IMR-90 (cell line): Measurements from ENCODE around the gene ARHGAP15. TPM values are rescaled to one million over a fixed set of nuclear protein-coding genes. Genes with fewer than 3 reads are reported as not detected.

Experiments used
- ATAC-seq: fragments of 200-7000 bp; cut with Tn5 transposase; 2 replicates; pipeline ENCODE4 v1.9.1; 2020; ENCODE audit warnings: low read depth, mild to moderate bottlenecking, moderate library complexity
- BruUV-seq: library from RNA; stranded (reverse); fragments of 400-500 nt; replicated peaks from 2 replicates; lab custom pipeline; 2021; lab: Mats Ljungman, UMichigan
- CTCF ChIA-PET: fragments of 300-600 bp; formaldehyde crosslinking; extraction: SDS; loops from one replicate; lab custom pipeline; 2021; ENCODE audit warnings: antibody characterized with exemption; lab: Yijun Ruan, JAX
- POLR2A ChIA-PET: fragments of 300-600 bp; sonication (Branson Sonifier 250); formaldehyde crosslinking; loops from one replicate; lab custom pipeline; 2022; ENCODE audit warnings: antibody characterized with exemption; ENCODE audit not compliant: unreplicated experiment; lab: Charles Lee
- DNase-seq: peaks from one replicate; pipeline ENCODE4 v3.0.0; 2013
- H2AFZ ChIP-seq: replicated peaks from 2 replicates; pipeline ENCODE3; 2013; ENCODE audit warnings: low read length, mild to moderate bottlenecking; ENCODE audit not compliant: poor library complexity
- H2AK5ac ChIP-seq: 2 replicates; pipeline ENCODE4 v1.6.1; 2013; ENCODE audit warnings: low read depth, low read length, inconsistent platforms
- H2AK9ac ChIP-seq: replicated peaks from 2 replicates; pipeline ENCODE3; 2013; ENCODE audit warnings: mild to moderate bottlenecking, low read depth, low read length, moderate library complexity; ENCODE audit not compliant: poor library complexity
- H2BK120ac ChIP-seq: 2 replicates; pipeline ENCODE4 v1.6.1; 2013; ENCODE audit warnings: low read depth, low read length, inconsistent platforms
- H2BK15ac ChIP-seq: 3 replicates; pipeline ENCODE4 v1.6.1; 2013; ENCODE audit warnings: low read depth, low read length, inconsistent platforms
- H2BK20ac ChIP-seq: 2 replicates; pipeline ENCODE4 v1.6.1; 2013; ENCODE audit warnings: low read depth, mild to moderate bottlenecking, inconsistent platforms, low read length, moderate library complexity
- H2BK5ac ChIP-seq: 2 replicates; pipeline ENCODE4 v1.6.1; 2013; ENCODE audit warnings: mild to moderate bottlenecking, low read depth, low read length, inconsistent platforms; ENCODE audit not compliant: poor library complexity, severe bottlenecking
- H3K14ac ChIP-seq: replicated peaks from 2 replicates; pipeline ENCODE4 v1.6.1; 2013; ENCODE audit warnings: low read depth, low read length, inconsistent platforms
- H3K18ac ChIP-seq: 2 replicates; pipeline ENCODE4 v1.6.1; 2013; ENCODE audit warnings: low read depth, low read length, control low read depth
- H3K23ac ChIP-seq: 2 replicates; pipeline ENCODE4 v1.6.1; 2013; ENCODE audit warnings: low read depth, low read length, inconsistent platforms
- H3K27ac ChIP-seq: 2 replicates; pipeline ENCODE4 v1.5.1; 2013; ENCODE audit warnings: mild to moderate bottlenecking, control low read depth, low read length; ENCODE audit not compliant: insufficient read depth
- H3K27me3 ChIP-seq: 2 replicates; pipeline ENCODE4 v1.6.1; 2013; ENCODE audit warnings: low read length; ENCODE audit not compliant: control insufficient read depth, insufficient read depth
- H3K36me3 ChIP-seq: 2 replicates; pipeline ENCODE4 v1.6.1; 2013; ENCODE audit warnings: low read length, mixed read lengths; ENCODE audit not compliant: control insufficient read depth, insufficient read depth
- H3K4ac ChIP-seq: 2 replicates; pipeline ENCODE4 v1.6.1; 2013; ENCODE audit warnings: low read depth, low read length, inconsistent platforms
- H3K4me1 ChIP-seq: 2 replicates; pipeline ENCODE4 v1.6.1; 2013; ENCODE audit warnings: low read length, mixed read lengths; ENCODE audit not compliant: control insufficient read depth, insufficient read depth
- H3K4me2 ChIP-seq: 2 replicates; pipeline ENCODE4 v1.6.1; 2013; ENCODE audit warnings: low read depth, mild to moderate bottlenecking, control low read depth, low read length, moderate library complexity
- H3K4me3 ChIP-seq: 2 replicates; pipeline ENCODE4 v1.5.1; 2013; ENCODE audit warnings: low read depth, mild to moderate bottlenecking, control low read depth, low read length, moderate library complexity; ENCODE audit not compliant: insufficient read depth
- H3K56ac ChIP-seq: 2 replicates; pipeline ENCODE4 v1.6.1; 2013; ENCODE audit warnings: low read length, inconsistent platforms; ENCODE audit not compliant: insufficient read depth; ENCODE audit errors: extremely low read depth
- H3K79me1 ChIP-seq, 2 experiments: 2 replicates each; pipeline ENCODE4 v1.6.1; 2013; ENCODE audit warnings: low read length in 2 of 2, inconsistent platforms in 1 of 2, low read depth in 1 of 2
- H3K9ac ChIP-seq: 2 replicates; pipeline ENCODE4 v1.6.1; 2013; ENCODE audit warnings: low read depth, low read length, control low read depth
- H3K9me1 ChIP-seq: 2 replicates; pipeline ENCODE4 v1.6.1; 2013; ENCODE audit warnings: low read length, inconsistent platforms; ENCODE audit not compliant: insufficient read depth
- H3K9me3 ChIP-seq: 2 replicates; pipeline ENCODE4 v1.6.1; 2013; ENCODE audit warnings: low read length; ENCODE audit not compliant: control insufficient read depth, insufficient read depth
- H4K20me1 ChIP-seq: 2 replicates; pipeline ENCODE4 v1.6.1; 2013; ENCODE audit warnings: low read length, inconsistent platforms; ENCODE audit not compliant: insufficient read depth
- H4K5ac ChIP-seq: 2 replicates; pipeline ENCODE4 v1.6.1; 2013; ENCODE audit warnings: mild to moderate bottlenecking, low read depth, low read length, control low read depth
- H4K8ac ChIP-seq, 2 experiments: 2 replicates each; pipeline ENCODE4 v1.6.1; 2013; ENCODE audit warnings: low read depth in 2 of 2, low read length in 2 of 2, control low read depth in 1 of 2, inconsistent platforms in 1 of 2
- H4K91ac ChIP-seq: 2 replicates; pipeline ENCODE4 v1.6.1; 2013; ENCODE audit warnings: low read depth, low read length, inconsistent platforms; ENCODE audit not compliant: insufficient read depth
- BHLHE40 ChIP-seq: fragments of 150-350 bp; IDR thresholded peaks from 2 replicates; pipeline ENCODE4 v1.6.1; 2016; ENCODE audit warnings: mild to moderate bottlenecking, low read depth, low read length
- CEBPB ChIP-seq: IDR thresholded peaks from 2 replicates; pipeline ENCODE4 v1.6.1; 2012; ENCODE audit warnings: low read depth, low read length, improper control_type of control experiment
- CHD1 ChIP-seq: IDR thresholded peaks from 2 replicates; pipeline ENCODE4 v1.6.1; 2012; ENCODE audit warnings: low read depth, low read length, improper control_type of control experiment
- CTCF ChIP-seq: conservative IDR thresholded peaks from 2 replicates; pipeline ENCODE4 v1.5.1; 2012; ENCODE audit warnings: mild to moderate bottlenecking, low read depth, low read length, improper control_type of control experiment
- ELK1 ChIP-seq: fragments of 150-350 bp; IDR thresholded peaks from 2 replicates; pipeline ENCODE4 v1.6.1; 2016; ENCODE audit warnings: low read depth, mild to moderate bottlenecking, low read length, moderate library complexity, borderline replicate concordance
- FOS ChIP-seq: fragments of 150-350 bp; IDR thresholded peaks from 2 replicates; pipeline ENCODE4 v1.6.1; 2016; ENCODE audit warnings: low read depth, low read length
- MAFK ChIP-seq: IDR thresholded peaks from 2 replicates; pipeline ENCODE4 v1.6.1; 2012; ENCODE audit warnings: low read depth, low read length, improper control_type of control experiment
- MAZ ChIP-seq: IDR thresholded peaks from 2 replicates; pipeline ENCODE4 v1.6.1; 2012; ENCODE audit warnings: low read depth, mild to moderate bottlenecking, low read length, improper control_type of control experiment, moderate library complexity, borderline replicate concordance
- MXI1 ChIP-seq: IDR thresholded peaks from 2 replicates; pipeline ENCODE4 v1.6.1; 2012; ENCODE audit warnings: low read depth, mild to moderate bottlenecking, low read length, moderate library complexity, borderline replicate concordance
- NFE2L2 ChIP-seq: fragments of 150-350 bp; IDR thresholded peaks from 2 replicates; pipeline ENCODE4 v1.6.1; 2016; ENCODE audit warnings: low read depth, mild to moderate bottlenecking, low read length
- POLR2A ChIP-seq: IDR thresholded peaks from 2 replicates; pipeline ENCODE4 v1.6.1; 2012; ENCODE audit warnings: mild to moderate bottlenecking, low read depth, low read length
- RAD21 ChIP-seq: IDR thresholded peaks from 2 replicates; pipeline ENCODE4 v1.6.1; 2012; ENCODE audit warnings: low read length, improper control_type of control experiment
- RCOR1 ChIP-seq: IDR thresholded peaks from 2 replicates; pipeline ENCODE4 v1.6.1; 2012; ENCODE audit warnings: mild to moderate bottlenecking, low read length, improper control_type of control experiment; ENCODE audit not compliant: insufficient replicate concordance
- RFX5 ChIP-seq: IDR thresholded peaks from 2 replicates; pipeline ENCODE4 v1.8.0; 2012; ENCODE audit warnings: low read depth, mild to moderate bottlenecking, low read length, moderate library complexity
- SMC3 ChIP-seq: fragments of 150-350 bp; IDR thresholded peaks from 2 replicates; pipeline ENCODE4 v1.6.1; 2016; ENCODE audit warnings: low read depth, mild to moderate bottlenecking, antibody characterized with exemption, low read length, moderate library complexity
- USF2 ChIP-seq: fragments of 150-350 bp; IDR thresholded peaks from 2 replicates; pipeline ENCODE4 v1.6.1; 2017; ENCODE audit warnings: mild to moderate bottlenecking, antibody characterized with exemption, low read length, low read depth
- WGBS, 2 experiments: methylation state at CpG; one replicate each; pipeline versions ENCODE4 v1.1.5 to v1.1.7; 2013; ENCODE audit warnings: missing lambda C conversion rate in 2 of 2; ENCODE audit not compliant: insufficient read length in 1 of 2; ENCODE audit errors: extremely low coverage in 2 of 2; 5-methylcytosine and 5-hydroxymethylcytosine counted together
- dilution Hi-C: fragments of 300-500 bp; cut with HindIII; formaldehyde crosslinking; loops from one replicate; pipeline ENCODE4 v1.14.3; 2018; ENCODE audit warnings: low sequenced_read_pairs; ENCODE audit not compliant: unreplicated experiment
- in situ Hi-C: fragments of 300-500 bp; cut with MboI; formaldehyde crosslinking; loops from 3 replicates; pipeline ENCODE4 v1.14.3; 2019; ENCODE audit warnings: low sequenced_read_pairs, inconsistent platforms, mixed read lengths
- intact Hi-C: fragments of 100-400 bp; cut with micrococcal nuclease; formaldehyde crosslinking; loops from 2 replicates; pipeline ENCODE4 v1.10.0; 2022
- polyA plus RNA-seq, 3 experiments: library from polyadenylated mRNA; depleted of rRNA; stranded (reverse); fragments of >200 nt; gene quantifications; 2 replicates each; pipeline ENCODE4 v1.2.3, GENCODE V29; 2012; ENCODE audit warnings: low replicate concordance in 1 of 3
- total RNA-seq: library from RNA; depleted of rRNA; stranded (reverse); fragments of >200 nt; gene quantifications from 2 replicates; pipeline ENCODE4 v1.2.3, GENCODE V29; 2012

The ARHGAP15 gene
- total and polyA plus RNA-seq, 2 of the 4 experiments (the other 2 are of a cell fraction) = not detected

GRCh38 chr2:143084462-143084861 is 44.8 kb upstream of the ARHGAP15 start:
- intact Hi-C loops (no loop called here), dilution Hi-C loops (no loop called here), in situ Hi-C loops (no loop called here)
- Histone ChIP-seq H4K91ac (no peak overlapping the region), H4K5ac (peak overlapping the region; percentile 24; the same call in 1 of the 2 replicates), H3K27me3 (no peaks in the 10 kb centered on the region), H4K8ac (0 out of 4 replicates have a peak overlapping the region, but pooled peaks of 1 of the 2 experiments have one; percentile 39), H3K36me3 (no peaks in the 10 kb centered on the region), H3K56ac (no peak overlapping the region), H3K27ac (no peak overlapping the region), H3K14ac (no peak overlapping the region), H2BK120ac (peak overlapping the region; percentile 30; the same call in 1 of the 2 replicates), H3K4ac (peak overlapping the region; percentile 16; the same call in 1 of the 2 replicates), H3K4me3 (no peak overlapping the region), H3K9me1 (no peaks in the 10 kb centered on the region), H3K23ac (no peak overlapping the region), H2AK5ac (no peak overlapping the region), H3K9ac (no peak overlapping the region), H3K4me2 (no peak overlapping the region), H2AFZ (no peak overlapping the region), H4K20me1 (no peaks in the 10 kb centered on the region), H3K9me3 (peaks cover 3% of the 10 kb centered on the region; the same call in 1 of the 2 replicates), H2AK9ac (no peak overlapping the region), H3K79me1 (no peaks in the 10 kb centered on the region), H3K4me1 (peaks cover 2% of the 10 kb centered on the region; the same call in 1 of the 2 replicates), H3K18ac (no peak overlapping the region), H2BK5ac (peak overlapping the region; percentile 35), H2BK20ac (peak overlapping the region; percentile 23), H2BK15ac (0 out of 3 replicates have a peak overlapping the region, but pooled peaks have one; percentile 41)
- ChIA-PET POLR2A (no interaction called here), CTCF (no interaction called here)
- no peak for ATAC-seq
- no TSS peak for BruUV-seq
- no peak for DNase-seq
- WGBS, 2 experiments = no CpG with 5 or more reads among the region's 2 CpGs
- no peak for TF ChIP-seq RAD21
- no peak for TF ChIP-seq MAZ
- no peak for TF ChIP-seq CTCF
- TF ChIP-seq POLR2A = no peak
- no peak for TF ChIP-seq CEBPB
- no peak for TF ChIP-seq CHD1
- TF ChIP-seq MAFK = no peak
- no peak for TF ChIP-seq SMC3
- no peak for TF ChIP-seq MXI1
- TF ChIP-seq NFE2L2 = no peak
- TF ChIP-seq ELK1 = no peak
- TF ChIP-seq RFX5 = no peak
- no peak for TF ChIP-seq BHLHE40
- no peak for TF ChIP-seq USF2
- TF ChIP-seq FOS = no peak
- TF ChIP-seq RCOR1 = no peak
